Endodermal cell (in vitro differentiated cells): Measurements from ENCODE around the gene LRRC32. TPM values are rescaled to one million over a fixed set of nuclear protein-coding genes. Genes with fewer than 3 reads are reported as not detected.

ENCODE experiments used
- DNase-seq: peaks from one replicate; pipeline ENCODE4 v3.0.0-alpha.2; 2017
- H3K27ac ChIP-seq: 2 replicates; pipeline ENCODE4 v1.5.1; 2013; ENCODE audit warnings: mild to moderate bottlenecking, low read depth, low read length, moderate library complexity
- H3K27me3 ChIP-seq: 2 replicates; pipeline ENCODE4 v1.6.1; 2013; ENCODE audit warnings: mild to moderate bottlenecking, low read length, moderate library complexity; ENCODE audit not compliant: insufficient read depth, control insufficient read depth, poor library complexity, severe bottlenecking
- H3K36me3 ChIP-seq: 2 replicates; pipeline ENCODE4 v1.7.0; 2013; ENCODE audit warnings: mild to moderate bottlenecking, low read length, moderate library complexity; ENCODE audit not compliant: control insufficient read depth, insufficient read depth
- H3K4me1 ChIP-seq: one replicate; pipeline ENCODE4 v1.7.0; 2013; ENCODE audit warnings: low read length; ENCODE audit not compliant: control insufficient read depth, insufficient read depth
- H3K4me3 ChIP-seq: 2 replicates; pipeline ENCODE4 v1.5.1; 2013; ENCODE audit warnings: mild to moderate bottlenecking, low read length, moderate library complexity
- H3K9ac ChIP-seq: 2 replicates; pipeline ENCODE4 v1.6.1; 2013; ENCODE audit warnings: mild to moderate bottlenecking, low read length, moderate library complexity; ENCODE audit not compliant: poor library complexity, severe bottlenecking; ENCODE audit errors: extremely low read depth
- H3K9me3 ChIP-seq: 2 replicates; pipeline ENCODE4 v1.6.1; 2013; ENCODE audit warnings: mild to moderate bottlenecking, low read length, moderate library complexity; ENCODE audit not compliant: control insufficient read depth
- H3K27ac Mint-ChIP-seq: 2 replicates; pipeline ENCODE4 v1.8.0; 2020; ENCODE audit warnings: mixed read lengths
- H3K27me3 Mint-ChIP-seq: 2 replicates; pipeline ENCODE4 v1.8.0; 2021; ENCODE audit warnings: mild to moderate bottlenecking, mixed read lengths; ENCODE audit not compliant: insufficient read depth
- H3K36me3 Mint-ChIP-seq: 2 replicates; pipeline ENCODE4 v1.8.0; 2020; ENCODE audit warnings: low read depth, mixed read lengths
- H3K4me1 Mint-ChIP-seq: 2 replicates; pipeline ENCODE4 v1.8.0; 2020; ENCODE audit warnings: mixed read lengths
- H3K4me3 Mint-ChIP-seq: 2 replicates; pipeline ENCODE4 v1.8.0; 2020; ENCODE audit warnings: mild to moderate bottlenecking, moderate library complexity, mixed read lengths
- H3K9me3 Mint-ChIP-seq: 2 replicates; pipeline ENCODE4 v1.8.0; 2020; ENCODE audit warnings: mild to moderate bottlenecking, mixed read lengths
- WGBS, 2 experiments: methylation state at CpG; one replicate each; pipeline versions ENCODE4 v1.1.5 to v1.1.7; 2013; ENCODE audit warnings: missing lambda C conversion rate in 2 of 2, mixed read lengths in 1 of 2; ENCODE audit not compliant: insufficient coverage in 1 of 2, insufficient read length in 1 of 2; 5-methylcytosine and 5-hydroxymethylcytosine counted together
- total RNA-seq, 2 donors: library from RNA; stranded (reverse); fragmentation: NEBNext Ultra II Directional in 1 of 2; extraction: Animal tissue kit (Norgen Biotek cat#: 25700) in 1 of 2; gene quantifications; 2 replicates in 1 of 2; 3 replicates in 1 of 2; pipeline ENCODE4 v1.2.1, GENCODE V29; 2021
- TF ChIP-seq, protein P1 (sequence below): fragments of 200-600 bp; sonication (generic); conservative IDR thresholded peaks from 2 replicates; pipeline ENCODE4 v1.5.0; 2021; ENCODE audit warnings: antibody characterized with exemption, mild to moderate bottlenecking

LRRC32 gene
- total RNA-seq, 2 donors from 2014 or later, result 1.3 to 1.6 TPM

DNA sequence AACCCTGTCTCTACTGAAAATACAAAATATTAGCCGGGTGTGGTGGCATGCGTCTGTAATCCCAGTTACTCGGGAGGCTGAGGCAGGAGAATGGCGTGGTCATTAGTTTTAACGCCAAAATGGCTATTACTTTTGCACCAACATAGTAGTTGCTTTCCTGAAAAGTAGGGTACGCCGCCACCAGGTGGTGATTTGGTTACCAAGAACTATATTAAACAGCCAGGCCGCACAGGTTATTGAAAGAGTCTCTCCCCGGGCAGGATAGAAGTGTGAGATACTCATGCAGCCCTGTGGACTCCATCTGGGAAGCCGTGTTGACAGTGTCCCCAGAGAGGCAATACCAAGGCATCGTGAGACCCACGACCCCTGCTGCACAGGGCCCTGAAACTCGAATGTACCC is 24.6 kb upstream of the LRRC32 start:
- DNase-seq, result no peak
- WGBS, 2 experiments, result 88 to 92% methylated on average over 11 to 13 of the region's 13 CpGs
- TF ChIP-seq, protein P1, sequence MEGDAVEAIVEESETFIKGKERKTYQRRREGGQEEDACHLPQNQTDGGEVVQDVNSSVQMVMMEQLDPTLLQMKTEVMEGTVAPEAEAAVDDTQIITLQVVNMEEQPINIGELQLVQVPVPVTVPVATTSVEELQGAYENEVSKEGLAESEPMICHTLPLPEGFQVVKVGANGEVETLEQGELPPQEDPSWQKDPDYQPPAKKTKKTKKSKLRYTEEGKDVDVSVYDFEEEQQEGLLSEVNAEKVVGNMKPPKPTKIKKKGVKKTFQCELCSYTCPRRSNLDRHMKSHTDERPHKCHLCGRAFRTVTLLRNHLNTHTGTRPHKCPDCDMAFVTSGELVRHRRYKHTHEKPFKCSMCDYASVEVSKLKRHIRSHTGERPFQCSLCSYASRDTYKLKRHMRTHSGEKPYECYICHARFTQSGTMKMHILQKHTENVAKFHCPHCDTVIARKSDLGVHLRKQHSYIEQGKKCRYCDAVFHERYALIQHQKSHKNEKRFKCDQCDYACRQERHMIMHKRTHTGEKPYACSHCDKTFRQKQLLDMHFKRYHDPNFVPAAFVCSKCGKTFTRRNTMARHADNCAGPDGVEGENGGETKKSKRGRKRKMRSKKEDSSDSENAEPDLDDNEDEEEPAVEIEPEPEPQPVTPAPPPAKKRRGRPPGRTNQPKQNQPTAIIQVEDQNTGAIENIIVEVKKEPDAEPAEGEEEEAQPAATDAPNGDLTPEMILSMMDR, result peak; percentile 38
- no peaks in the 10 kb centered on the region for H3K9me3 ChIP-seq
- H3K36me3 Mint-ChIP-seq, result no peaks in the 10 kb centered on the region
- no peak overlapping the region for H3K4me3 Mint-ChIP-seq
- no peak overlapping the region for H3K9ac ChIP-seq
- H3K27ac ChIP-seq, result no peak overlapping the region
- H3K4me1 Mint-ChIP-seq, result no peaks in the 10 kb centered on the region
- no peak overlapping the region for H3K27ac Mint-ChIP-seq
- no peaks in the 10 kb centered on the region for H3K27me3 ChIP-seq
- H3K36me3 ChIP-seq, result no peaks in the 10 kb centered on the region
- H3K9me3 Mint-ChIP-seq, result no peaks in the 10 kb centered on the region
- H3K27me3 Mint-ChIP-seq, result peaks cover 7% of the 10 kb centered on the region
- no peak overlapping the region for H3K4me3 ChIP-seq
- no peaks in the 10 kb centered on the region for H3K4me1 ChIP-seq

DNA sequence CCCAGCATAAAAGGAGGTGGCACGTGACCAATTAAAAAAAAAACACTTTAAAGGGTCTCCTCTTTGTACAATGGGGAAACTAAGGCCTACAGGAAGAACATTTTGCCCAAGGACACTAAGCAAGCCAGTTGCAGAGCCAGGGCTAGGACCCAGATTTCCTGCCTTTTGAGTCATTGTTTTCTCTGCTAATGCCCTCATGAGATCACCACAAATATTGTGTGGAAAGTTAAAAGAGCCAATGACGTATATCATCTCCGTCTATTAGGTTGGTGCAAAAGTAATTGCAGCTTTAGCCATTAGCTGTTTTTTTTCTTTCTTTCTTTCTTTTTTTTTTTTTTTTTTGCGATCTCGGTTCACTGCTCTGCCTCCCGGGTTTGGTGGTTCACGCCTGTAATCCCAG is 24.1 kb upstream of the LRRC32 start:
- Histone ChIP-seq H3K36me3 (no peaks in the 10 kb centered on the region), H3K4me3 (no peak overlapping the region), H3K9me3 (no peaks in the 10 kb centered on the region), H3K27ac (no peak overlapping the region), H3K9ac (no peak overlapping the region), H3K4me1 (no peaks in the 10 kb centered on the region), H3K27me3 (no peaks in the 10 kb centered on the region)
- Mint-ChIP-seq H3K36me3 (no peaks in the 10 kb centered on the region), H3K27ac (no peak overlapping the region), H3K9me3 (no peaks in the 10 kb centered on the region), H3K4me3 (no peak overlapping the region), H3K27me3 (peaks cover 7% of the 10 kb centered on the region), H3K4me1 (no peaks in the 10 kb centered on the region)
- 75 to 96% methylated on average over 4 to 7 of the region's 7 CpGs for WGBS, 2 experiments
- DNase-seq, result no peak
- TF ChIP-seq, protein P1, result no peak

DNA sequence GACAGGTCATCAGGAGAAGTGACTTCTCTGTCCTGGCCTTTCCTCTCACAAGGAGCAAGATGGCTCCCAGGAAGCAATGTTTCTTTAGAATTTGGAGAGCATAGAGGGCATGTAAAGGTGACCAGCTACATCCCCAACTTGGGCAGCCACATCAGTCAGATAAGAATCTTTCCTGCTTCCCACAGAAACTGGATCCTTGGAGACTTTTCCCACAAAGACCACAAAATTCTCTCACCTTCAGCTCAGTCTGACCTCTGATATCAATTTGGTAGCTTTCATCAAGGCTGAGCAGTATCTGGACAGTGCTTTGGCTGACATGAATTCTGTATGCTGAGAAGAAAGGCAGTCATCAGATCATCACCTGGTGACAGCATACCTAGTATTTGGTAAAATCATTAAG is 23.3 kb upstream of the LRRC32 start:
- no peaks in the 10 kb centered on the region for H3K4me1 ChIP-seq
- H3K36me3 ChIP-seq, result no peaks in the 10 kb centered on the region
- no peaks in the 10 kb centered on the region for H3K36me3 Mint-ChIP-seq
- no peak overlapping the region for H3K4me3 Mint-ChIP-seq
- peaks cover 9% of the 10 kb centered on the region for H3K27me3 Mint-ChIP-seq
- no peaks in the 10 kb centered on the region for H3K4me1 Mint-ChIP-seq
- no peak overlapping the region for H3K4me3 ChIP-seq
- no peak for DNase-seq
- no peaks in the 10 kb centered on the region for H3K9me3 Mint-ChIP-seq
- H3K27ac Mint-ChIP-seq, result no peak overlapping the region
- no peak overlapping the region for H3K27ac ChIP-seq
- H3K9me3 ChIP-seq, result no peaks in the 10 kb centered on the region
- TF ChIP-seq, protein P1, result no peak
- H3K9ac ChIP-seq, result no peak overlapping the region
- no peaks in the 10 kb centered on the region for H3K27me3 ChIP-seq
